GM21528 (cell line): ENCODE measurements around the gene RAPGEF4.

Source experiments
- ATAC-seq: cut with Tn5 transposase; IDR thresholded peaks from one replicate; pipeline ENCODE4 v1.9.1; 2021; ENCODE audit warnings: mild to moderate bottlenecking, moderate library complexity; ENCODE audit not compliant: unreplicated experiment, low FRiP score

The RAPGEF4 gene

GRCh38 chr2:172993139-172993538 lies 257.5 kb downstream of the RAPGEF4 start:
- no peak for ATAC-seq

GRCh38 chr2:172993931-172994717 lies 258.5 kb downstream of the RAPGEF4 start:
- no peak for ATAC-seq

GRCh38 chr2:172994864-172995263 lies 259.2 kb downstream of the RAPGEF4 start:
- no peak for ATAC-seq

GRCh38 chr2:172995323-172996244 lies 259.9 kb downstream of the RAPGEF4 start:
- ATAC-seq: no peak

GRCh38 chr2:172996387-172996961 lies 260.8 kb downstream of the RAPGEF4 start:
- ATAC-seq: no peak

- ATAC-seq: no peak
Observed at GRCh38 chr2:172997031-172997430, 261.4 kb downstream of the RAPGEF4 start.

GRCh38 chr2:172998547-172999272 lies 263.1 kb downstream of the RAPGEF4 start:
- ATAC-seq: no peak

GRCh38 chr2:172999641-173000386 lies 264.2 kb downstream of the RAPGEF4 start:
- no peak for ATAC-seq

- ATAC-seq: no peak
Observed at GRCh38 chr2:173001664-173002604, 266.3 kb downstream of the RAPGEF4 start.

GRCh38 chr2:173002751-173003541 lies 267.3 kb downstream of the RAPGEF4 start:
- ATAC-seq: no peak

- no peak for ATAC-seq
Observed at GRCh38 chr2:173008786-173009185, 273.1 kb downstream of the RAPGEF4 start.

GRCh38 chr2:173010233-173010632 lies 274.6 kb downstream of the RAPGEF4 start:
- ATAC-seq: no peak

- no peak for ATAC-seq
Observed at GRCh38 chr2:173016451-173016850, 280.8 kb downstream of the RAPGEF4 start.

GRCh38 chr2:173017646-173018420 lies 282.2 kb downstream of the RAPGEF4 start:
- no peak for ATAC-seq

- no peak for ATAC-seq
Observed at GRCh38 chr2:173019755-173020154, 284.1 kb downstream of the RAPGEF4 start.

GRCh38 chr2:173021939-173022371 lies 286.3 kb downstream of the RAPGEF4 start:
- no peak for ATAC-seq

- ATAC-seq: no peak
Observed at GRCh38 chr2:173023718-173024117, 288.1 kb downstream of the RAPGEF4 start.
